K562 (cell line): ENCODE data around the gene TFF1. TPM values are rescaled to one million over a fixed set of nuclear protein-coding genes. Genes with fewer than 3 reads are reported as not detected.

Experiments used
- ATAC-seq: fragments of 200-7000 bp; cut with Tn5 transposase; 3 replicates; pipeline ENCODE4 v1.9.1; 2020; ENCODE audit warnings: moderate library complexity
- BruUV-seq: library from RNA; stranded (reverse); fragments of 400-500 nt; replicated peaks from 2 replicates; lab custom pipeline; 2021; lab: Mats Ljungman, UMichigan
- CTCF ChIA-PET: fragments of 300-600 bp; formaldehyde crosslinking; extraction: SDS; loops from one replicate; lab custom pipeline; 2021; ENCODE audit warnings: low intra/inter-chr PET ratio; lab: Yijun Ruan, JAX
- POLR2A ChIA-PET: fragments of 300-600, 350-650 bp; sonication (Branson Sonifier 250); formaldehyde crosslinking; extraction: SDS; loops from one replicate; lab custom pipeline; 2021; ENCODE audit warnings: antibody characterized with exemption, inconsistent platforms; lab: Yijun Ruan, JAX
- DNase-seq, 4 experiments: peaks; one replicate each; pipeline versions ENCODE4 v3.0.0 to v3.0.0-alpha.2; 2011 to 2018; ENCODE audit warnings: low spot score in 3 of 4, mixed read lengths in 3 of 4; ENCODE audit errors: extremely low read depth in 1 of 4
- FAIRE-seq: peaks from 2 replicates; lab custom pipeline; 2011; peaks lifted over from hg19 to GRCh38; lab: Jason Lieb, UNC
- H2AFZ ChIP-seq: 2 replicates; pipeline ENCODE4 v1.6.0; 2011; ENCODE audit warnings: low read depth, low read length, control low read depth, inconsistent platforms
- H3K27ac ChIP-seq: fragments of 200-600 bp; 3 replicates; pipeline ENCODE4 v1.8.0; 2011; ENCODE audit warnings: low read depth, mild to moderate bottlenecking, control low read depth, inconsistent platforms, low read length, moderate library complexity, mixed read lengths; ENCODE audit errors: extremely low read depth
- H3K27me3 ChIP-seq, 2 experiments: fragments of 300-600 bp in 1 of 2; 2 replicates in 1 of 2; 3 replicates in 1 of 2; pipeline versions ENCODE4 v1.6.0 to v1.8.0; 2011; ENCODE audit warnings: inconsistent platforms in 2 of 2, low read length in 2 of 2, mild to moderate bottlenecking in 1 of 2, mixed read lengths in 1 of 2, moderate library complexity in 1 of 2; ENCODE audit not compliant: control insufficient read depth in 2 of 2, insufficient read depth in 2 of 2
- H3K36me3 ChIP-seq: fragments of 300-600 bp; 3 replicates; pipeline ENCODE4 v1.8.0; 2011; ENCODE audit warnings: mild to moderate bottlenecking, low read length, inconsistent platforms; ENCODE audit not compliant: control insufficient read depth, insufficient read depth
- H3K4me1 ChIP-seq, 2 experiments: fragments of 200-600 bp in 1 of 2; replicated peaks in 1 of 2; 2 replicates in 1 of 2; 3 replicates in 1 of 2; pipeline versions ENCODE4 v1.5.1 to v1.8.0; 2011; ENCODE audit warnings: inconsistent platforms in 2 of 2, low read length in 2 of 2, mild to moderate bottlenecking in 1 of 2, mixed read lengths in 1 of 2, moderate library complexity in 1 of 2; ENCODE audit not compliant: control insufficient read depth in 2 of 2, insufficient read depth in 2 of 2
- H3K4me2 ChIP-seq: 2 replicates; pipeline ENCODE4 v1.6.1; 2011; ENCODE audit warnings: low read length, control low read depth, inconsistent platforms, mixed read lengths; ENCODE audit not compliant: insufficient read depth
- H3K4me3 ChIP-seq: fragments of 200-600 bp; sonication (generic), shearing (Covaris generic); 2 replicates; pipeline ENCODE4 v1.5.1; 2016; ENCODE audit warnings: control low read depth, inconsistent platforms
- H3K79me2 ChIP-seq: fragments of 200-600 bp; 3 replicates; pipeline ENCODE4 v1.8.0; 2011; ENCODE audit warnings: low read length, inconsistent platforms; ENCODE audit not compliant: control insufficient read depth, insufficient read depth
- H3K9ac ChIP-seq, 2 experiments: 2 replicates each; pipeline versions ENCODE4 v1.6.0 to v1.6.1; 2011; ENCODE audit warnings: low read depth in 2 of 2, low read length in 2 of 2, control low read depth in 1 of 2, inconsistent platforms in 1 of 2, mild to moderate bottlenecking in 1 of 2, mixed read lengths in 1 of 2; ENCODE audit not compliant: insufficient read depth in 1 of 2
- H3K9me1 ChIP-seq: one replicate; pipeline ENCODE4 v1.6.0; 2011; ENCODE audit warnings: inconsistent platforms, mild to moderate bottlenecking, low read length, moderate library complexity; ENCODE audit not compliant: control insufficient read depth, insufficient read depth
- H3K9me3 ChIP-seq: replicated peaks from 2 replicates; pipeline ENCODE4 v1.5.1; 2011; ENCODE audit warnings: low read depth, low read length, inconsistent platforms; ENCODE audit not compliant: control insufficient read depth, insufficient read depth
- H4K20me1 ChIP-seq: replicated peaks from 2 replicates; pipeline ENCODE4 v1.6.1; 2011; ENCODE audit warnings: low read length, inconsistent platforms, mixed read lengths; ENCODE audit not compliant: control insufficient read depth, insufficient read depth
- ARNT ChIP-seq, 2 experiments: fragments of 450-650 bp; IDR thresholded peaks; 2 replicates each; pipeline ENCODE4 v1.6.1; 2016; ENCODE audit warnings: mild to moderate bottlenecking in 1 of 2
- CTBP1 ChIP-seq: fragments of 450-650 bp; IDR thresholded peaks from 2 replicates; pipeline ENCODE4 v1.6.1; 2016; ENCODE audit warnings: borderline replicate concordance
- E2F3 ChIP-seq: fragments of 250-450 bp; sonication (Bioruptor Pico); IDR thresholded peaks from 2 replicates; pipeline ENCODE4 v1.4.0; 2020; ENCODE audit warnings: mild to moderate bottlenecking
- FOXK2 ChIP-seq, 2 experiments: fragments of 450-650 bp; IDR thresholded peaks in 1 of 2; conservative IDR thresholded peaks in 1 of 2; 2 replicates each; pipeline ENCODE4 v1.6.1; 2016; ENCODE audit warnings: low read depth in 2 of 2, mild to moderate bottlenecking in 1 of 2
- HMG20A ChIP-seq: fragments of 450-650 bp; formaldehyde crosslinking; conservative IDR thresholded peaks from 2 replicates; pipeline ENCODE4 v1.4.0; 2020; ENCODE audit warnings: mild to moderate bottlenecking, mixed read lengths
- PHTF2 ChIP-seq: fragments of 250-450 bp; sonication (Bioruptor Pico); IDR thresholded peaks from 2 replicates; pipeline ENCODE4 v1.5.0; 2021; ENCODE audit warnings: mild to moderate bottlenecking
- RBM15 ChIP-seq: fragments of 200-400 bp; formaldehyde crosslinking; IDR thresholded peaks from 2 replicates; pipeline ENCODE4 v1.6.1; 2018; ENCODE audit warnings: mild to moderate bottlenecking, low read length, moderate library complexity; ENCODE audit not compliant: insufficient read depth
- SMAD2 ChIP-seq: fragments of 150-350 bp; IDR thresholded peaks from 2 replicates; pipeline ENCODE4 v1.6.1; 2014; ENCODE audit warnings: low read depth, mild to moderate bottlenecking, low read length
- XRCC3 ChIP-seq: fragments of 450-650 bp; IDR thresholded peaks from 2 replicates; pipeline ENCODE4 v1.6.1; 2017; ENCODE audit warnings: mild to moderate bottlenecking, moderate library complexity
- ZNF165 ChIP-seq: fragments of 250-450 bp; sonication (Bioruptor Pico); IDR thresholded peaks from 2 replicates; pipeline ENCODE4 v1.4.0; 2020; ENCODE audit warnings: borderline replicate concordance
- ZNF584 ChIP-seq: fragments of 200-800 bp; sonication (Bioruptor generic); IDR thresholded peaks from 2 replicates; pipeline ENCODE4 v1.6.1; 2016; ENCODE audit warnings: low read depth, mild to moderate bottlenecking, missing genetic modification characterization, missing compliant biosample characterization
- ZNF699 ChIP-seq: fragments of 250-450 bp; sonication (Bioruptor Pico); IDR thresholded peaks from 2 replicates; pipeline ENCODE4 v1.8.0; 2021; ENCODE audit warnings: mild to moderate bottlenecking, moderate library complexity; ENCODE audit not compliant: insufficient replicate concordance
- WGBS: fragments of 100-300 bp; shearing (Covaris generic); methylation state at CpG from one replicate; pipeline ENCODE4 v1.1.6; 2016; ENCODE audit warnings: low coverage, mixed read lengths; ENCODE audit not compliant: insufficient coverage; ENCODE audit errors: missing lambda C conversion rate; 5-methylcytosine and 5-hydroxymethylcytosine counted together
- in situ Hi-C: fragments of 300-500 bp; cut with MboI; formaldehyde crosslinking; loops from 4 replicates; pipeline ENCODE4 v1.15.0; 2018; ENCODE audit warnings: inconsistent platforms, mixed read lengths
- intact Hi-C: fragments of 100-400 bp; cut with micrococcal nuclease; formaldehyde crosslinking; loops from 2 replicates; pipeline ENCODE4 v1.14.2; 2022
- polyA plus RNA-seq, 8 experiments: library from polyadenylated mRNA; depleted of rRNA in 4 of 8; stranded (reverse) in 5 of 8; unstranded in 3 of 8; fragments of >200 nt; fragmentation: Nextera tagmentation in 2 of 8; fragmentation: Illumina TruSeq in 1 of 8; extraction: Ambion mirVana in 2 of 8; extraction: Trizol in 1 of 8; gene quantifications; 2 replicates each; pipeline versions ENCODE4 v1.2.1 to v1.2.3, GENCODE V29; 2011 to 2014; ENCODE audit warnings: inconsistent platforms in 1 of 8, missing spikeins in 1 of 8
- total RNA-seq, 7 experiments: library from RNA; depleted of rRNA in 6 of 7; stranded (reverse); fragments of >200 nt in 6 of 7; fragmentation: Illumina TruSeq in 2 of 7; extraction: Trizol in 2 of 7; gene quantifications; 2 replicates each; pipeline versions ENCODE4 v1.2.1 to v1.2.3, GENCODE V29; 2011 to 2021; ENCODE audit warnings: low replicate concordance in 1 of 7
- TF ChIP-seq, protein P1 (sequence below), 2 experiments: fragments of 450-650 bp in 1 of 2; sonication (generic) in 1 of 2; formaldehyde crosslinking; conservative IDR thresholded peaks; 2 replicates each; pipeline versions ENCODE4 v1.4.0 to v1.8.1; 2020 to 2022; ENCODE audit warnings: mild to moderate bottlenecking in 1 of 2, missing genetic modification reagents in 1 of 2
- TF ChIP-seq, protein P2 (sequence below): fragments of 450-650 bp; IDR thresholded peaks from 2 replicates; pipeline ENCODE4 v1.6.1; 2017; ENCODE audit warnings: mild to moderate bottlenecking, moderate library complexity
- TF ChIP-seq, protein P3 (sequence below): fragments of 200-800 bp; sonication (Bioruptor generic); IDR thresholded peaks from 2 replicates; pipeline ENCODE4 v1.6.1; 2017; ENCODE audit warnings: missing genetic modification characterization, missing compliant biosample characterization
- TF ChIP-seq, protein P4 (sequence below): fragments of 250-450 bp; sonication (Bioruptor Pico); IDR thresholded peaks from 2 replicates; pipeline ENCODE4 v1.8.0; 2021; ENCODE audit warnings: borderline replicate concordance, mild to moderate bottlenecking, moderate library complexity; ENCODE audit not compliant: poor library complexity, severe bottlenecking

TFF1 gene
- total and polyA plus RNA-seq, 9 of the 15 experiments (the other 6 are each of a cell fraction or from before 2014, with no cell fraction given): 0.31 TPM; not detected in 8

DNA sequence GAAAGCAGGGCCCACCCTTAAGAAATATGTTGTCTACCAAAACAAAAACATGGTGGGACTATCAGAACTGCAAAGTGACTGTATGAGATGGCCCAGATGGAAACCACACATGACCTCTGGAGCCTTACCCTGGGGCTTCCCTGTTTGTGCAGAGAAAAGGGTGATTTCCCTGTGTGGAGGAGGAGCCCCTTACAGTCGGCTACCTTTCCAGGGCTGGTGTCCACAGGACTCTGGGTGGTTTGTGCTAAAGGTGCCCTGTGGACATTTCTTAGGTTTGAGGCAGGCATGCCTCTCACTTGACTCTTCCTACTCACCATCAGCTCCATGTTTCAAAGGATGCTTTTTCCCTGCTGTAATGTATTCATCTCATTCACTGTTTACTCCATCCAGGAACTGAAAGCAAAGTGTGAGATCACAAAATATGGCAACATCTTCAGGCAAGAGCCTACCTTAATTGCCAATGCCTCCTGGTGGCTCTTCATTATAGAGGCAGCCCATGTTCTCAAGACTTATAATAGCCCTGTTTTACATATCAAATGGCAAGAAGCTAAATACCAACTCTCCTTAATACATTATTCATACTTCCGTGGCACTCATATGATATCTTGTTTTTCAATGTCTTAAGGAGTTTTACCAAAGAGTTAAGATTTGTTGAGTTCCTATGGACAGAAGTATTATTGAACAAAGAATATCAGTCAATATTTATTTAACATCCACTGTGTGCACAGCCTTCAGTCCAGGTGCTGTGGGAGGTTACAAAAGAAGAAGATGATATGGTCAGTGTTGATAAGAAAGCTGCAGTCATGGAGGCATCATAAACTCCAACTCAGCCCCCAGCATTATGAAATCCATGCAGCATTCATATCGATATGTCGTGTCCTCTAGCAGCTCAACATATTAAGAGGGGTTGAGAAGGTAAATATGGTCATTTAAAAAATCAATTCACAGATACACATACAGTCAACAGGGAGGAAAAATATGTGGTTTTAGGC is 35.7 kb downstream of the TFF1 start (continued):
- TF ChIP-seq, protein P1, sequence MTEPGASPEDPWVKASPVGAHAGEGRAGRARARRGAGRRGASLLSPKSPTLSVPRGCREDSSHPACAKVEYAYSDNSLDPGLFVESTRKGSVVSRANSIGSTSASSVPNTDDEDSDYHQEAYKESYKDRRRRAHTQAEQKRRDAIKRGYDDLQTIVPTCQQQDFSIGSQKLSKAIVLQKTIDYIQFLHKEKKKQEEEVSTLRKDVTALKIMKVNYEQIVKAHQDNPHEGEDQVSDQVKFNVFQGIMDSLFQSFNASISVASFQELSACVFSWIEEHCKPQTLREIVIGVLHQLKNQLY (CRISPR knock-in tag; conservative IDR thresholded peaks at IDR 0.05): no peak
- TF ChIP-seq HMG20A (CRISPR knock-in tag) (no peak), ZNF584 (CRISPR knock-in tag) (no peak), ARNT (IDR thresholded peaks at IDR 0.05) (no peak), PHTF2 (no peak), XRCC3 (no peak)
- TF ChIP-seq, protein P2, sequence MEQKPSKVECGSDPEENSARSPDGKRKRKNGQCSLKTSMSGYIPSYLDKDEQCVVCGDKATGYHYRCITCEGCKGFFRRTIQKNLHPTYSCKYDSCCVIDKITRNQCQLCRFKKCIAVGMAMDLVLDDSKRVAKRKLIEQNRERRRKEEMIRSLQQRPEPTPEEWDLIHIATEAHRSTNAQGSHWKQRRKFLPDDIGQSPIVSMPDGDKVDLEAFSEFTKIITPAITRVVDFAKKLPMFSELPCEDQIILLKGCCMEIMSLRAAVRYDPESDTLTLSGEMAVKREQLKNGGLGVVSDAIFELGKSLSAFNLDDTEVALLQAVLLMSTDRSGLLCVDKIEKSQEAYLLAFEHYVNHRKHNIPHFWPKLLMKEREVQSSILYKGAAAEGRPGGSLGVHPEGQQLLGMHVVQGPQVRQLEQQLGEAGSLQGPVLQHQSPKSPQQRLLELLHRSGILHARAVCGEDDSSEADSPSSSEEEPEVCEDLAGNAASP: no peak

DNA sequence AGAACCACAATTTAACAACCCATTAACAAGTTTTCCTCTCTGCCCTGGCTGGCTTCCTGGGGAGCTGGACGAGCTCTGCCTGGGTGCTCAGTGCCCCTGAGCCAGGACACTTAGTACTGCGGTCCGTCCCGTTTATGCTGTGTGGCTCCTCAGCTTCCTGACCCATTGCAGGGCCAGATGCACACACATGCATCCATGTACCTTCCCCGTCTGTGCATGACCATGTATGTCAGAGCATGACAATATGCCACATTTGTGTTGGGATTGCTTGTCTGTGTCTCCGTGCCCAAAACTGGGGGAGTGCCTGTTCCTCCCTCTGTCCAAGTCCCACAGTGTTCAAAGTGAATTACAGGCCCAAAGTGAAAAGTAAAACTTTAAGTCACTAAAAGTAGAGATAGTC is 41.4 kb downstream of the TFF1 start:
- FAIRE-seq (no peak), ATAC-seq (no peak), DNase-seq (no peak)
- 2% methylated on average over 6 of the region's 6 CpGs for WGBS
- Histone ChIP-seq H3K9me1 (no peaks in the 10 kb centered on the region), H3K79me2 (no peaks in the 10 kb centered on the region), H3K27me3 (peaks cover 24 to 36% of the 10 kb centered on the region in 2 experiments; a peak in 4 of 5 replicates), H4K20me1 (no peaks in the 10 kb centered on the region), H3K36me3 (no peaks in the 10 kb centered on the region), H3K27ac (no peak overlapping the region), H2AFZ (no peak overlapping the region), H3K9me3 (no peaks in the 10 kb centered on the region), H3K4me1 (no peaks in the 10 kb centered on the region), H3K4me2 (no peak overlapping the region), H3K9ac (no peak overlapping the region), H3K4me3 (no peak overlapping the region)
- no TSS peak for BruUV-seq
- POLR2A ChIA-PET: interaction anchor here (0.7 to 1.7 kb wide), 3 partner anchors 10 to 457 kb away, joined by 3 to 8 read pairs (median 3); partner anchors contain the start of gene TFF3
- intact Hi-C loops: no loop called here
- in situ Hi-C loops: no loop called here
- CTCF ChIA-PET: no interaction called here
- TF ChIP-seq FOXK2 (conservative IDR thresholded peaks at IDR 0.05 in 1 of 2, IDR thresholded peaks at IDR 0.05 in 1 of 2; ENCODE audit: low read depth in 2 of 2) (no peak), ZNF699 (CRISPR knock-in tag) (no peak), SMAD2 (no peak), ZNF165 (CRISPR knock-in tag) (no peak), E2F3 (CRISPR knock-in tag) (no peak), RBM15 (no peak), CTBP1 (no peak)
- TF ChIP-seq, protein P3, sequence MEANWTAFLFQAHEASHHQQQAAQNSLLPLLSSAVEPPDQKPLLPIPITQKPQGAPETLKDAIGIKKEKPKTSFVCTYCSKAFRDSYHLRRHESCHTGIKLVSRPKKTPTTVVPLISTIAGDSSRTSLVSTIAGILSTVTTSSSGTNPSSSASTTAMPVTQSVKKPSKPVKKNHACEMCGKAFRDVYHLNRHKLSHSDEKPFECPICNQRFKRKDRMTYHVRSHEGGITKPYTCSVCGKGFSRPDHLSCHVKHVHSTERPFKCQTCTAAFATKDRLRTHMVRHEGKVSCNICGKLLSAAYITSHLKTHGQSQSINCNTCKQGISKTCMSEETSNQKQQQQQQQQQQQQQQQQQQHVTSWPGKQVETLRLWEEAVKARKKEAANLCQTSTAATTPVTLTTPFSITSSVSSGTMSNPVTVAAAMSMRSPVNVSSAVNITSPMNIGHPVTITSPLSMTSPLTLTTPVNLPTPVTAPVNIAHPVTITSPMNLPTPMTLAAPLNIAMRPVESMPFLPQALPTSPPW: no peak
- TF ChIP-seq, protein P4, sequence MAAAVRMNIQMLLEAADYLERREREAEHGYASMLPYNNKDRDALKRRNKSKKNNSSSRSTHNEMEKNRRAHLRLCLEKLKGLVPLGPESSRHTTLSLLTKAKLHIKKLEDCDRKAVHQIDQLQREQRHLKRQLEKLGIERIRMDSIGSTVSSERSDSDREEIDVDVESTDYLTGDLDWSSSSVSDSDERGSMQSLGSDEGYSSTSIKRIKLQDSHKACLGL (CRISPR knock-in tag): no peak
